GM21360 (cell line): ENCODE data around the gene ZNF516.

Experiments
- ATAC-seq: cut with Tn5 transposase; IDR thresholded peaks from one replicate; pipeline ENCODE4 v1.9.1; 2021; ENCODE audit warnings: mild to moderate bottlenecking, moderate library complexity; ENCODE audit not compliant: unreplicated experiment

Gene ZNF516

GRCh38 chr18:76368976-76369375 lies 126.1 kb downstream of the ZNF516 start:
- no peak for ATAC-seq

GRCh38 chr18:76368271-76368670 lies 126.8 kb downstream of the ZNF516 start:
- ATAC-seq, result no peak

- ATAC-seq, result no peak
These were observed 127.6 kb downstream of the ZNF516 start for GRCh38 chr18:76367168-76368125.

GRCh38 chr18:76365561-76365960 lies 129.5 kb downstream of the ZNF516 start:
- ATAC-seq, result no peak

GRCh38 chr18:76364282-76365259 lies 130.5 kb downstream of the ZNF516 start:
- peak; percentile 86 for ATAC-seq

- ATAC-seq, result no peak
These were observed 131.5 kb downstream of the ZNF516 start for GRCh38 chr18:76363436-76364120.

GRCh38 chr18:76362676-76363075 lies 132.4 kb downstream of the ZNF516 start:
- no peak for ATAC-seq

GRCh38 chr18:76361219-76361618 lies 133.8 kb downstream of the ZNF516 start:
- ATAC-seq, result no peak

GRCh38 chr18:76359909-76360308 lies 135.1 kb downstream of the ZNF516 start:
- no peak for ATAC-seq

GRCh38 chr18:76358774-76359173 lies 136.3 kb downstream of the ZNF516 start:
- no peak for ATAC-seq

- no peak for ATAC-seq
These were observed 137.3 kb downstream of the ZNF516 start for GRCh38 chr18:76357585-76358260.

GRCh38 chr18:76357174-76357573 lies 137.9 kb downstream of the ZNF516 start:
- no peak for ATAC-seq

GRCh38 chr18:76356666-76357065 lies 138.4 kb downstream of the ZNF516 start:
- ATAC-seq, result no peak

GRCh38 chr18:76354348-76354747 lies 140.7 kb downstream of the ZNF516 start:
- no peak for ATAC-seq

GRCh38 chr18:76353500-76353899 lies 141.5 kb downstream of the ZNF516 start:
- no peak for ATAC-seq

- no peak for ATAC-seq
These were observed 142.0 kb downstream of the ZNF516 start for GRCh38 chr18:76353046-76353445.

GRCh38 chr18:76351961-76352581 lies 143.0 kb downstream of the ZNF516 start:
- no peak for ATAC-seq

GRCh38 chr18:76350134-76351025 lies 144.7 kb downstream of the ZNF516 start:
- no peak for ATAC-seq
